WTC11 (cell line): ENCODE measurements around the gene C9orf72.

Source experiments
- CTCF ChIP-seq: fragments of 200-600 bp; IDR thresholded peaks from 2 replicates; pipeline ENCODE4 v1.8.0; 2022; ENCODE audit warnings: antibody characterized with exemption
- ELF4 ChIP-seq: sonication (generic); formaldehyde crosslinking; IDR thresholded peaks from 2 replicates; pipeline ENCODE4 v1.8.1; 2022; ENCODE audit warnings: low read depth, mild to moderate bottlenecking, moderate library complexity, missing genetic modification reagents
- FOXJ3 ChIP-seq: sonication (generic); formaldehyde crosslinking; IDR thresholded peaks from 2 replicates; pipeline ENCODE4 v1.9.0; 2021; ENCODE audit warnings: missing genetic modification reagents, mild to moderate bottlenecking, borderline replicate concordance
- SOX15 ChIP-seq: fragments of 250-450 bp; sonication (Bioruptor Pico); IDR thresholded peaks from 2 replicates; pipeline ENCODE4 v1.9.0; 2021; ENCODE audit warnings: mild to moderate bottlenecking
- SP1 ChIP-seq: sonication (generic); formaldehyde crosslinking; conservative IDR thresholded peaks from 2 replicates; pipeline ENCODE4 v1.8.1; 2022; ENCODE audit warnings: missing genetic modification reagents
- TF ChIP-seq, protein P1 (sequence below): sonication (generic); formaldehyde crosslinking; IDR thresholded peaks from 2 replicates; pipeline ENCODE4 v1.8.0; 2022; ENCODE audit warnings: mild to moderate bottlenecking, missing genetic modification reagents
- TF ChIP-seq, protein P2 (sequence below): sonication (generic); formaldehyde crosslinking; IDR thresholded peaks from 2 replicates; pipeline ENCODE4 v1.8.0; 2022; ENCODE audit warnings: mild to moderate bottlenecking, missing genetic modification reagents
- TF ChIP-seq, protein P3 (sequence below): sonication (generic); formaldehyde crosslinking; IDR thresholded peaks from 2 replicates; pipeline ENCODE4 v1.8.0; 2023; ENCODE audit warnings: missing genetic modification reagents

DNA sequence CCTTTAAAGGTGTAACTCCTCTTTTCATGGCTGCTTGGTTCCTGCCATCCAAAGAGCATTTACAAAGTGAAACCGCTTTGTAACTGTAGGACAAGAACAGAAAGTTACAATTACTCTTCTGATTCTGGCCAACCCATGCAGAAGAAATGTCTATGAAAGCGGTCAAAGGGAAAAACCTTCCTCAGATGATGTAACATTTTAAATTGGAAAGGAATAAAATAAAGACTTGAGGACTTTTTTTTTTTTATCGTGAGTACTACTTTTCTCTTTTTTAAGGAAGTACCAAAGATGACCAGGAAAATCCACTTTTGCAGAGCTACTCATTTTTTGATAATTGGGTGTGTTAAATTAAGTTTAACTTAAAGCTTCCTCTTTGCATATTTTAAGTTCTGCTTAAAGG lies 13.0 kb upstream of the C9orf72 start:
- TF ChIP-seq, protein P1, sequence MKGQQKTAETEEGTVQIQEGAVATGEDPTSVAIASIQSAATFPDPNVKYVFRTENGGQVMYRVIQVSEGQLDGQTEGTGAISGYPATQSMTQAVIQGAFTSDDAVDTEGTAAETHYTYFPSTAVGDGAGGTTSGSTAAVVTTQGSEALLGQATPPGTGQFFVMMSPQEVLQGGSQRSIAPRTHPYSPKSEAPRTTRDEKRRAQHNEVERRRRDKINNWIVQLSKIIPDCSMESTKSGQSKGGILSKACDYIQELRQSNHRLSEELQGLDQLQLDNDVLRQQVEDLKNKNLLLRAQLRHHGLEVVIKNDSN: no peak
- no peak for TF ChIP-seq CTCF
- TF ChIP-seq, protein P2, sequence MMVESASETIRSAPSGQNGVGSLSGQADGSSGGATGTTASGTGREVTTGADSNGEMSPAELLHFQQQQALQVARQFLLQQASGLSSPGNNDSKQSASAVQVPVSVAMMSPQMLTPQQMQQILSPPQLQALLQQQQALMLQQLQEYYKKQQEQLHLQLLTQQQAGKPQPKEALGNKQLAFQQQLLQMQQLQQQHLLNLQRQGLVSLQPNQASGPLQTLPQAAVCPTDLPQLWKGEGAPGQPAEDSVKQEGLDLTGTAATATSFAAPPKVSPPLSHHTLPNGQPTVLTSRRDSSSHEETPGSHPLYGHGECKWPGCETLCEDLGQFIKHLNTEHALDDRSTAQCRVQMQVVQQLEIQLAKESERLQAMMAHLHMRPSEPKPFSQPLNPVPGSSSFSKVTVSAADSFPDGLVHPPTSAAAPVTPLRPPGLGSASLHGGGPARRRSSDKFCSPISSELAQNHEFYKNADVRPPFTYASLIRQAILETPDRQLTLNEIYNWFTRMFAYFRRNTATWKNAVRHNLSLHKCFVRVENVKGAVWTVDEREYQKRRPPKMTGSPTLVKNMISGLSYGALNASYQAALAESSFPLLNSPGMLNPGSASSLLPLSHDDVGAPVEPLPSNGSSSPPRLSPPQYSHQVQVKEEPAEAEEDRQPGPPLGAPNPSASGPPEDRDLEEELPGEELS (CRISPR knock-in tag): no peak
- no peak for TF ChIP-seq SOX15 (CRISPR knock-in tag)
- TF ChIP-seq FOXJ3: no peak
- no peak for TF ChIP-seq SP1 (CRISPR knock-in tag)
- TF ChIP-seq ELF4 (CRISPR knock-in tag): no peak
- TF ChIP-seq, protein P3, sequence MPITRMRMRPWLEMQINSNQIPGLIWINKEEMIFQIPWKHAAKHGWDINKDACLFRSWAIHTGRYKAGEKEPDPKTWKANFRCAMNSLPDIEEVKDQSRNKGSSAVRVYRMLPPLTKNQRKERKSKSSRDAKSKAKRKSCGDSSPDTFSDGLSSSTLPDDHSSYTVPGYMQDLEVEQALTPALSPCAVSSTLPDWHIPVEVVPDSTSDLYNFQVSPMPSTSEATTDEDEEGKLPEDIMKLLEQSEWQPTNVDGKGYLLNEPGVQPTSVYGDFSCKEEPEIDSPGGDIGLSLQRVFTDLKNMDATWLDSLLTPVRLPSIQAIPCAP: no peak
